Gastroesophageal sphincter (tissue), 4 donors: ENCODE data around the gene SLC2A6. TPM values are rescaled to one million over a fixed set of nuclear protein-coding genes. Genes with fewer than 3 reads are reported as not detected.

ENCODE experiments used
- ATAC-seq: fragments of 150-250 bp; one replicate; pipeline ENCODE4 v1.9.1; 2016; ENCODE audit warnings: mild to moderate bottlenecking, moderate library complexity
- H3K27ac ChIP-seq, 4 donors: fragments of 200-600 bp; sonication (generic) in 3 of 4; 1 replicate in 3 of 4; 2 replicates in 1 of 4; pipeline ENCODE4 v1.5.1; 2016 to 2019
- H3K27me3 ChIP-seq: fragments of 200-600 bp; sonication (generic); one replicate; pipeline ENCODE4 v1.5.1; 2019
- H3K36me3 ChIP-seq, 2 donors: fragments of 200-600 bp; sonication (generic); one replicate each; pipeline ENCODE4 v1.5.1; 2019; ENCODE audit warnings: control low read depth in 1 of 2
- H3K4me1 ChIP-seq, 3 donors: fragments of 200-600 bp; sonication (generic); 1 replicate in 2 of 3; 2 replicates in 1 of 3; pipeline ENCODE4 v1.5.1; 2016 to 2019; ENCODE audit warnings: control low read depth in 2 of 3
- H3K4me3 ChIP-seq, 2 donors: fragments of 200-600 bp; sonication (generic); one replicate each; pipeline ENCODE4 v1.5.1; 2019; ENCODE audit warnings: mild to moderate bottlenecking in 1 of 2, moderate library complexity in 1 of 2
- H3K9me3 ChIP-seq, 3 donors: fragments of 200-600 bp; sonication (generic); one replicate each; pipeline ENCODE4 v1.5.1; 2017 to 2019; ENCODE audit warnings: control low read depth in 2 of 3
- EP300 ChIP-seq: sonication (generic); formaldehyde crosslinking; IDR thresholded peaks from one replicate; pipeline ENCODE4 v1.6.1; 2017; ENCODE audit warnings: antibody characterized with exemption, mild to moderate bottlenecking
- POLR2A ChIP-seq, 2 donors: fragments of 450-650 bp; IDR thresholded peaks; one replicate each; pipeline ENCODE4 v1.6.1; 2017; ENCODE audit warnings: antibody characterized with exemption in 2 of 2, mild to moderate bottlenecking in 2 of 2, moderate library complexity in 1 of 2
- POLR2AphosphoS5 ChIP-seq: sonication (generic); formaldehyde crosslinking; IDR thresholded peaks from one replicate; pipeline ENCODE4 v1.6.1; 2017; ENCODE audit warnings: antibody characterized with exemption
- WGBS, 2 donors: methylation state at CpG; one replicate each; pipeline ENCODE4 v1.1.5; 2018; ENCODE audit warnings: low coverage in 1 of 2; 5-methylcytosine and 5-hydroxymethylcytosine counted together
- total RNA-seq, 4 donors: library from RNA; depleted of rRNA; stranded (reverse); fragments of >200 nt; gene quantifications; one replicate each; pipeline ENCODE4 v1.1.0, GENCODE V29; 2016
- TF ChIP-seq, protein P1 (sequence below), 4 experiments: fragments of 200-600 bp in 2 of 4; fragments of 450-650 bp in 2 of 4; sonication (generic) in 1 of 4; IDR thresholded peaks; one replicate each; pipeline ENCODE4 v1.5.1; 2017 to 2019; ENCODE audit warnings: antibody characterized with exemption in 4 of 4, mild to moderate bottlenecking in 2 of 4, moderate library complexity in 2 of 4

Gene SLC2A6
- total RNA-seq, 4 donors from 2014 or later: 1.7 to 11.8 (median 5.2) TPM

DNA sequence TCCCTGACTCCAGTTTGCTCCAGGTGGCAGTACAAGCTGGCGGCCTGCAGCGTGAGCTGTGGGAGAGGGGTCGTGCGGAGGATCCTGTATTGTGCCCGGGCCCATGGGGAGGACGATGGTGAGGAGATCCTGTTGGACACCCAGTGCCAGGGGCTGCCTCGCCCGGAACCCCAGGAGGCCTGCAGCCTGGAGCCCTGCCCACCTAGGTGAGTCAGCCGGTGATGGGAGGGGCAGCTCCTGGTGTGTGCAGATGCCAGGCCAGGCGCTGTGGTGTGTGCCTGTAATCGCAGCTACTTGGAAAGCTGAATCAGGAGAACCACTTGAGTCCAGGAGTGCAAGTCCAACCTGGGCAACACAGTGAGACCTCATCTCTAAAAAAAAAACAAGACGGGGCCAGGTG lies 29.1 kb downstream of the SLC2A6 start:
- WGBS, 2 donors: 80 to 88% methylated on average over 1 of the region's 12 CpGs
- ATAC-seq: no peak
- Histone ChIP-seq H3K4me3 (no peak overlapping the region), H3K27ac (no peak overlapping the region), H3K36me3 (no peaks in the 10 kb centered on the region), H3K4me1 (no peaks in the 10 kb centered on the region), H3K27me3 (no peaks in the 10 kb centered on the region), H3K9me3 (no peaks in the 10 kb centered on the region)
- no peak for TF ChIP-seq EP300
- TF ChIP-seq POLR2A (IDR thresholded peaks at IDR 0.05): no peak
- TF ChIP-seq, protein P1, sequence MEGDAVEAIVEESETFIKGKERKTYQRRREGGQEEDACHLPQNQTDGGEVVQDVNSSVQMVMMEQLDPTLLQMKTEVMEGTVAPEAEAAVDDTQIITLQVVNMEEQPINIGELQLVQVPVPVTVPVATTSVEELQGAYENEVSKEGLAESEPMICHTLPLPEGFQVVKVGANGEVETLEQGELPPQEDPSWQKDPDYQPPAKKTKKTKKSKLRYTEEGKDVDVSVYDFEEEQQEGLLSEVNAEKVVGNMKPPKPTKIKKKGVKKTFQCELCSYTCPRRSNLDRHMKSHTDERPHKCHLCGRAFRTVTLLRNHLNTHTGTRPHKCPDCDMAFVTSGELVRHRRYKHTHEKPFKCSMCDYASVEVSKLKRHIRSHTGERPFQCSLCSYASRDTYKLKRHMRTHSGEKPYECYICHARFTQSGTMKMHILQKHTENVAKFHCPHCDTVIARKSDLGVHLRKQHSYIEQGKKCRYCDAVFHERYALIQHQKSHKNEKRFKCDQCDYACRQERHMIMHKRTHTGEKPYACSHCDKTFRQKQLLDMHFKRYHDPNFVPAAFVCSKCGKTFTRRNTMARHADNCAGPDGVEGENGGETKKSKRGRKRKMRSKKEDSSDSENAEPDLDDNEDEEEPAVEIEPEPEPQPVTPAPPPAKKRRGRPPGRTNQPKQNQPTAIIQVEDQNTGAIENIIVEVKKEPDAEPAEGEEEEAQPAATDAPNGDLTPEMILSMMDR (IDR thresholded peaks at IDR 0.05): no peak
- no peak for TF ChIP-seq POLR2AphosphoS5

DNA sequence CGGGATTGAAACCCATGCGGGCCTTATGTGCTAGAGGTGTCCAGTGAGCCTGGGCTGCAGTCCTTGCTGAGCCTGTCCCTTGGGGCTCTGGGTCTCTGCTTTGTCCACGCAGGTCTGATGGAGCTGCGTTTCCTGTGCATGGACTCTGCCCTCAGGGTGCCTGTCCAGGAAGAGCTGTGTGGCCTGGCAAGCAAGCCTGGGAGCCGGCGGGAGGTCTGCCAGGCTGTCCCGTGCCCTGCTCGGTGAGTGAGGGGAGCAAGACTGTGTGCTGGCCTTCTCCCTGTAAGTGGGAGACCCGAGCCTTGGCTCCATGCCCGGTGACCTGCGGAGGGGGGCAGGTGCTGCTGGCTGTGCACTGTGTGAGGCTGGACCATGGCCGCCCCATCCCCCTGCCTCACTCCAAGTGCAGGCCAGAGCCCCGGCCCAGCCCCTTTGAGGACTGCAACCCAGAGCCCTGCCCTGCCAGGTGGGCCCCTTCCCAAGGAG lies 30.4 kb downstream of the SLC2A6 start:
- no peak for ATAC-seq
- Histone ChIP-seq H3K27ac (no peak overlapping the region), H3K9me3 (no peaks in the 10 kb centered on the region), H3K27me3 (no peaks in the 10 kb centered on the region), H3K4me1 (no peaks in the 10 kb centered on the region), H3K36me3 (no peaks in the 10 kb centered on the region), H3K4me3 (no peak overlapping the region)
- TF ChIP-seq POLR2A (IDR thresholded peaks at IDR 0.05) (no peak), POLR2AphosphoS5 (no peak)
- 60% methylated on average over 2 of the region's 13 CpGs; no CpG with 5 or more reads in 1 of the 2 donors for WGBS, 2 donors

DNA sequence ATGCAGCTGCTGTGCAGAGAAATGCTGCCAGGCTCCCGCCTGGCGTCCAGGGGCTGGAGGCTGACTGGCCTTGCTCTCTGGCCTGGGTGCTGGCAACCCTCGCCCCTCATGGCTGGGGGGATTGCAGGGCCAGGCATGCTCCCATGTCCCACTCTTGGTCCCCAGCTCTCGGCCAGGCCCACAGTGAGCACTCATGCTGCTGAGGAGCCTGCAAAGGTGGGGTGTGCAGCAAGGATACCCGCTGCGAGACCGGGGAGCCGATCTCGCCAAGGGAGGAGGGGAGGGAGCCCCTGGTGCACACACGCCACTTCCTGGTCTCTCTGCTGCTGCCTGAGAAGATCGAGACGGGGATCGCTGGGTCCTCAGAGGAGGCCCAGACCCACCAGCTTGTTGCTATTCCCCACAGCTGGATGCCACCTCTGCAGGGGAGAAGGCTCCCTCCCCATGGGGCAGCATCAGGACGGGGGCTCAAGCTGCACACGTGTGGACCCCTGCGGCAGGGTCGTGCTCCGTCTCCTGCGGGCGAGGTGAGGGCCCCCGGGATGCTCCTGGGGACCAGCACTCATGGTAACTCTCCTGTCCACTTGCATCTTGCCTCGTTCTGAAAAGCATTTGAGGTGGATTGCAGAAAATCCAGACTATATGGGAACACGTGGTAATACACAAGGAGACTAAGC lies 33.5 kb downstream of the SLC2A6 start:
- 20 to 81% methylated on average over 1 to 9 of the region's 23 CpGs for WGBS, 2 donors
- Histone ChIP-seq H3K27ac (no peak overlapping the region), H3K9me3 (no peaks in the 10 kb centered on the region), H3K36me3 (no peaks in the 10 kb centered on the region), H3K4me3 (no peak overlapping the region), H3K27me3 (no peaks in the 10 kb centered on the region), H3K4me1 (no peaks in the 10 kb centered on the region)
- no peak for ATAC-seq
- TF ChIP-seq EP300 (no peak), POLR2A (IDR thresholded peaks at IDR 0.05) (no peak), POLR2AphosphoS5 (no peak)
- TF ChIP-seq, protein P1 (IDR thresholded peaks at IDR 0.05): no peak

DNA sequence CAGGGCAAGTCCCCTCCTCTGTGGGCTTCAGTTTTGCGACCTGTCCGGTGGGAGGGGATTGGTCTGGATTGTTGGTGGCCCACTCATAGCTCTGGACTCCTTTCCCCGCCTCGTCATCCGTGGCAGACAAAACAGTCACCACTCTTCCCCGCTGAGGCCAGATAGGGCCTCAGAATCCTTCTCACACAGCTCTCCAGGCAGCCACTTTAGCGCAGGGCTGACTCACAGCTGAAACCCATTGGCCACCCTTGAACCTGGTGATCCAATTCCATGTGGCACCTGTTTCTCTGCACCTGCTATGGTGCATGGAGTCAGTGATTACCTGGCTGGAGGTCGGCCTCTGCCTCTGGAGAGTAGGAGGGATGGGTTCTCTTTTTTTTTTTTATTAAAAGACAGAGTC lies 34.9 kb downstream of the SLC2A6 start:
- Histone ChIP-seq H3K27me3 (no peaks in the 10 kb centered on the region), H3K27ac (no peak overlapping the region), H3K36me3 (no peaks in the 10 kb centered on the region), H3K9me3 (no peaks in the 10 kb centered on the region), H3K4me1 (no peaks in the 10 kb centered on the region), H3K4me3 (no peak overlapping the region)
- TF ChIP-seq, protein P1 (IDR thresholded peaks at IDR 0.05): no peak
- TF ChIP-seq EP300: no peak
- no peak for TF ChIP-seq POLR2AphosphoS5
- no peak for TF ChIP-seq POLR2A (IDR thresholded peaks at IDR 0.05)
- WGBS, 2 donors: 80% methylated on average over 8 of the region's 8 CpGs; no CpG with 5 or more reads in 1 of the 2 donors
- ATAC-seq: no peak

DNA sequence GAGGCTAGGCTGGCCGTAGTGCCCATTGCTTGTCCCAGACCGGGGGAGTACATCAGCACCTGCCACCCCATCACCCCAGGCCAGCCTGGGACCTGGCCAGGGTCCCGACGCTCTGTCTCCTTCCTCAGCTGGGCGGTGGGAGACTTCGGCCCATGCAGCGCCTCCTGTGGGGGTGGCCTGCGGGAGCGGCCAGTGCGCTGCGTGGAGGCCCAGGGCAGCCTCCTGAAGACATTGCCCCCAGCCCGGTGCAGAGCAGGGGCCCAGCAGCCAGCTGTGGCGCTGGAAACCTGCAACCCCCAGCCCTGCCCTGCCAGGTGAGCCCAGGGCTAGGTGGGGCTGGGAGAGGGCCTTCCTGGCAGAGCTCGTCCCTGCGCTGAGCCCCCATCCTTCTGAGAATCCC lies 35.7 kb downstream of the SLC2A6 start:
- WGBS, 2 donors: no CpG with 5 or more reads among the region's 15 CpGs

More for the DNA sequence above, 35.7 kb downstream of the SLC2A6 start:
- Histone ChIP-seq H3K27me3 (no peaks in the 10 kb centered on the region), H3K9me3 (no peaks in the 10 kb centered on the region), H3K4me3 (no peak overlapping the region), H3K27ac (no peak overlapping the region), H3K4me1 (no peaks in the 10 kb centered on the region), H3K36me3 (no peaks in the 10 kb centered on the region)
- ATAC-seq: no peak
- TF ChIP-seq POLR2AphosphoS5 (no peak), POLR2A (IDR thresholded peaks at IDR 0.05) (no peak), EP300 (no peak)
- TF ChIP-seq, protein P1 (IDR thresholded peaks at IDR 0.05): no peak
